Subcutaneous adipose tissue (tissue), 4 donors: ENCODE results near the gene PLPP1. TPM values are rescaled to one million over a fixed set of nuclear protein-coding genes. Genes with fewer than 3 reads are reported as not detected.

Experiments
- total RNA-seq, 4 donors: library from RNA; depleted of rRNA; stranded (reverse); fragments of >200 nt; gene quantifications; one replicate each; pipeline ENCODE4 v1.1.0, GENCODE V29; 2016
- TF ChIP-seq, protein P1 (sequence below): fragments of 450-650 bp; IDR thresholded peaks from one replicate; pipeline ENCODE4 v1.5.1; 2016; ENCODE audit warnings: low read depth, mild to moderate bottlenecking, control low read depth, antibody characterized with exemption, moderate library complexity

The PLPP1 gene
- total RNA-seq, 4 donors from 2014 or later, result 214 to 413 (median 287) TPM

GRCh38 chr5:55437452-55437851 is 97.3 kb downstream of the PLPP1 start:
- TF ChIP-seq, protein P1, sequence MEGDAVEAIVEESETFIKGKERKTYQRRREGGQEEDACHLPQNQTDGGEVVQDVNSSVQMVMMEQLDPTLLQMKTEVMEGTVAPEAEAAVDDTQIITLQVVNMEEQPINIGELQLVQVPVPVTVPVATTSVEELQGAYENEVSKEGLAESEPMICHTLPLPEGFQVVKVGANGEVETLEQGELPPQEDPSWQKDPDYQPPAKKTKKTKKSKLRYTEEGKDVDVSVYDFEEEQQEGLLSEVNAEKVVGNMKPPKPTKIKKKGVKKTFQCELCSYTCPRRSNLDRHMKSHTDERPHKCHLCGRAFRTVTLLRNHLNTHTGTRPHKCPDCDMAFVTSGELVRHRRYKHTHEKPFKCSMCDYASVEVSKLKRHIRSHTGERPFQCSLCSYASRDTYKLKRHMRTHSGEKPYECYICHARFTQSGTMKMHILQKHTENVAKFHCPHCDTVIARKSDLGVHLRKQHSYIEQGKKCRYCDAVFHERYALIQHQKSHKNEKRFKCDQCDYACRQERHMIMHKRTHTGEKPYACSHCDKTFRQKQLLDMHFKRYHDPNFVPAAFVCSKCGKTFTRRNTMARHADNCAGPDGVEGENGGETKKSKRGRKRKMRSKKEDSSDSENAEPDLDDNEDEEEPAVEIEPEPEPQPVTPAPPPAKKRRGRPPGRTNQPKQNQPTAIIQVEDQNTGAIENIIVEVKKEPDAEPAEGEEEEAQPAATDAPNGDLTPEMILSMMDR, result no peak

DNA sequence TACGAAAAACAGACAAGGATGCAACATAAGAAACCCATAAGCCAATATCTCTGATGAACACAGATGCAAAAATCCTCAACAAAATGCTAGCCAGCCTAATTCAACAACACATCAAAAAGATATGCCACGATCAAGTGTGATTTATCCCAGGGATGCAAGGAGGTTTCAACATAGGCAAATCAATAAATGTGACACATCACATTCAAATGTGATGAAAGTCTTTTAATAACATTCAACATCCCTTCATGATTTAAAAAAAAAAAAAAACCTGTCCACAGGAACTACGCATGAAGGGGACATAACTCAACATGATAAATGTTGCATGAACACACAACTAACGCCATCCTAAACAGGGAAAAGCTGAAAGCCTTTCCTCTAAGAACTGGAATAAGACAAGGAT is 102.2 kb downstream of the PLPP1 start:
- TF ChIP-seq, protein P1, result no peak

- TF ChIP-seq, protein P1, result no peak
These were observed 105.0 kb downstream of the PLPP1 start for GRCh38 chr5:55429613-55430253.

GRCh38 chr5:55429221-55429612 is 105.5 kb downstream of the PLPP1 start:
- TF ChIP-seq, protein P1, result no peak

- TF ChIP-seq, protein P1, result no peak
These were observed 107.6 kb downstream of the PLPP1 start for GRCh38 chr5:55427157-55427556.

- TF ChIP-seq, protein P1, result no peak
These were observed 108.3 kb downstream of the PLPP1 start for GRCh38 chr5:55426455-55426854.

GRCh38 chr5:55421074-55421529 is 113.7 kb downstream of the PLPP1 start:
- TF ChIP-seq, protein P1, result no peak
